EH (cell line): ENCODE measurements around the gene TRAPPC10.
"Not testable (repeated sequence)": the region's sequence is repeated elsewhere in the genome, so short reads cannot be mapped to it uniquely, and the experiment has no call there.

Source experiments
- DNase-seq: peaks from one replicate; pipeline ENCODE4 v3.0.0-alpha.2; 2015; ENCODE audit warnings: low read depth

TRAPPC10 gene

GRCh38 chr21:44089001-44089911 is 77.1 kb downstream of the TRAPPC10 start:
- DNase-seq = no peak

- no peak for DNase-seq
These were observed 78.2 kb downstream of the TRAPPC10 start for GRCh38 chr21:44090325-44090724.

GRCh38 chr21:44092211-44092610 is 80.1 kb downstream of the TRAPPC10 start:
- no peak for DNase-seq

GRCh38 chr21:44093761-44094160 is 81.7 kb downstream of the TRAPPC10 start:
- no peak for DNase-seq

GRCh38 chr21:44094832-44095231 is 82.7 kb downstream of the TRAPPC10 start:
- no peak for DNase-seq

GRCh38 chr21:44098507-44098906 is 86.4 kb downstream of the TRAPPC10 start:
- not testable (repeated sequence) for DNase-seq

- not testable (repeated sequence) for DNase-seq
These were observed 86.9 kb downstream of the TRAPPC10 start for GRCh38 chr21:44098964-44099363.

- DNase-seq = not testable (repeated sequence)
These were observed 95.0 kb downstream of the TRAPPC10 start, which contains the start of gene PWP2 for GRCh38 chr21:44107026-44107501. Gene PWP2 (plus strand): TSS chr21:44107399. CDS start chr21:44107417, 18 bp downstream.

GRCh38 chr21:44107589-44107988 is 95.5 kb downstream of the TRAPPC10 start:
- DNase-seq = not testable (repeated sequence)

- DNase-seq = not testable (repeated sequence)
These were observed 101.7 kb downstream of the TRAPPC10 start for GRCh38 chr21:44113702-44114371.

GRCh38 chr21:44122131-44122530 is 110.0 kb downstream of the TRAPPC10 start:
- not testable (repeated sequence) for DNase-seq

- not testable (repeated sequence) for DNase-seq
These were observed 115.7 kb downstream of the TRAPPC10 start for GRCh38 chr21:44127827-44128226.

GRCh38 chr21:44133715-44134057 is 121.6 kb downstream of the TRAPPC10 start:
- DNase-seq = not testable (repeated sequence)

GRCh38 chr21:44134732-44135131 is 122.6 kb downstream of the TRAPPC10 start:
- DNase-seq = not testable (repeated sequence)

- DNase-seq = not testable (repeated sequence)
These were observed 125.9 kb downstream of the TRAPPC10 start for GRCh38 chr21:44138039-44138438.

- DNase-seq = not testable (repeated sequence)
These were observed 127.9 kb downstream of the TRAPPC10 start for GRCh38 chr21:44139787-44140551.

GRCh38 chr21:44140552-44140932 is 128.4 kb downstream of the TRAPPC10 start:
- not testable (repeated sequence) for DNase-seq

GRCh38 chr21:44142470-44142869 is 130.4 kb downstream of the TRAPPC10 start:
- not testable (repeated sequence) for DNase-seq

GRCh38 chr21:44143380-44143779 is 131.3 kb downstream of the TRAPPC10 start:
- DNase-seq = not testable (repeated sequence)

- not testable (repeated sequence) for DNase-seq
These were observed 131.9 kb downstream of the TRAPPC10 start for GRCh38 chr21:44143996-44144395.

- DNase-seq = not testable (repeated sequence)
These were observed 132.9 kb downstream of the TRAPPC10 start for GRCh38 chr21:44144784-44145602.
